GM23248 (cell line): ENCODE measurements around the gene GAMT.

Source experiments
- EZH2 ChIP-seq: fragments of 200-600 bp; sonication (generic); IDR thresholded peaks from 2 replicates; pipeline ENCODE4 v1.6.1; 2018; ENCODE audit warnings: antibody characterized with exemption, mild to moderate bottlenecking; ENCODE audit not compliant: insufficient read depth, poor library complexity, severe bottlenecking
- EZH2phosphoT487 ChIP-seq: fragments of 200-600 bp; sonication (generic); IDR thresholded peaks from 2 replicates; pipeline ENCODE4 v1.6.1; 2018; ENCODE audit warnings: antibody characterized with exemption, moderate library complexity, mild to moderate bottlenecking, low read depth; ENCODE audit not compliant: insufficient read depth

GRCh38 chr19:1363599-1363998 lies 37.7 kb downstream of the GAMT start:
- TF ChIP-seq EZH2 (no peak), EZH2phosphoT487 (no peak)
